Stimulated activated CD8-positive, alpha-beta memory T cell treated with anti-CD3 and anti-CD28 coated beads, Interleukin-15, amount 100 ng/mL, for 48 hours (primary cell): ENCODE measurements around the gene CALML5.
"Not testable (repeated sequence)": the region's sequence is repeated elsewhere in the genome, so short reads cannot be mapped to it uniquely, and the experiment has no call there.

Experiments
- DNase-seq, 2 donors: peaks; one replicate each; pipeline ENCODE4 v3.0.0-alpha.2; 2020; ENCODE audit warnings: low read depth in 2 of 2

Gene CALML5

GRCh38 chr10:5482016-5482415, 17.4 kb downstream of the CALML5 start:
- DNase-seq: no peak

GRCh38 chr10:5481121-5481520, 18.2 kb downstream of the CALML5 start:
- no peak for DNase-seq

- DNase-seq: no peak
Observed at GRCh38 chr10:5480162-5480941, 19.0 kb downstream of the CALML5 start.

- DNase-seq: no peak
Observed at GRCh38 chr10:5479481-5480161, 19.7 kb downstream of the CALML5 start.

- no peak for DNase-seq
Observed at GRCh38 chr10:5478694-5479305, 20.6 kb downstream of the CALML5 start.

GRCh38 chr10:5477948-5478693, 21.2 kb downstream of the CALML5 start:
- no peak for DNase-seq

- DNase-seq: no peak
Observed at GRCh38 chr10:5476918-5477525, 22.3 kb downstream of the CALML5 start.

GRCh38 chr10:5475974-5476807, 23.2 kb downstream of the CALML5 start:
- DNase-seq: not testable (repeated sequence)

- not testable (repeated sequence) for DNase-seq
Observed at GRCh38 chr10:5475088-5475487, 24.3 kb downstream of the CALML5 start.

- DNase-seq: not testable (repeated sequence)
Observed at GRCh38 chr10:5474642-5475041, 24.7 kb downstream of the CALML5 start.

- no peak for DNase-seq
Observed at GRCh38 chr10:5470062-5470751, 29.2 kb downstream of the CALML5 start.

- no peak for DNase-seq
Observed at GRCh38 chr10:5469353-5470061, 29.9 kb downstream of the CALML5 start.

- DNase-seq: no peak
Observed at GRCh38 chr10:5468262-5469106, 30.9 kb downstream of the CALML5 start.

- DNase-seq: no peak
Observed at GRCh38 chr10:5467634-5468255, 31.6 kb downstream of the CALML5 start.

- DNase-seq: no peak
Observed at GRCh38 chr10:5467207-5467535, 32.2 kb downstream of the CALML5 start.

- DNase-seq: no peak
Observed at GRCh38 chr10:5466451-5467206, 32.7 kb downstream of the CALML5 start.

GRCh38 chr10:5465976-5466450, 33.4 kb downstream of the CALML5 start:
- DNase-seq: no peak
